ENCODE results near the gene LUZP1. TPM values are rescaled to one million over a fixed set of nuclear protein-coding genes. Genes with fewer than 3 reads are reported as not detected.

Gene LUZP1
- total and polyA plus RNA-seq, 2 experiments from 2014 or later = 45.7 to 152 TPM

GRCh38 chr1:23118957-23119792 is 49.5 kb downstream of the LUZP1 start (continued):
- TF ChIP-seq STAT1 (IDR thresholded peaks at IDR 0.05; ENCODE audit: unreplicated experiment) = no peak
- TF ChIP-seq, protein P1, sequence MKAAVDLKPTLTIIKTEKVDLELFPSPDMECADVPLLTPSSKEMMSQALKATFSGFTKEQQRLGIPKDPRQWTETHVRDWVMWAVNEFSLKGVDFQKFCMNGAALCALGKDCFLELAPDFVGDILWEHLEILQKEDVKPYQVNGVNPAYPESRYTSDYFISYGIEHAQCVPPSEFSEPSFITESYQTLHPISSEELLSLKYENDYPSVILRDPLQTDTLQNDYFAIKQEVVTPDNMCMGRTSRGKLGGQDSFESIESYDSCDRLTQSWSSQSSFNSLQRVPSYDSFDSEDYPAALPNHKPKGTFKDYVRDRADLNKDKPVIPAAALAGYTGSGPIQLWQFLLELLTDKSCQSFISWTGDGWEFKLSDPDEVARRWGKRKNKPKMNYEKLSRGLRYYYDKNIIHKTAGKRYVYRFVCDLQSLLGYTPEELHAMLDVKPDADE (IDR thresholded peaks at IDR 0.05) = no peak
- TF ChIP-seq, protein P2, sequence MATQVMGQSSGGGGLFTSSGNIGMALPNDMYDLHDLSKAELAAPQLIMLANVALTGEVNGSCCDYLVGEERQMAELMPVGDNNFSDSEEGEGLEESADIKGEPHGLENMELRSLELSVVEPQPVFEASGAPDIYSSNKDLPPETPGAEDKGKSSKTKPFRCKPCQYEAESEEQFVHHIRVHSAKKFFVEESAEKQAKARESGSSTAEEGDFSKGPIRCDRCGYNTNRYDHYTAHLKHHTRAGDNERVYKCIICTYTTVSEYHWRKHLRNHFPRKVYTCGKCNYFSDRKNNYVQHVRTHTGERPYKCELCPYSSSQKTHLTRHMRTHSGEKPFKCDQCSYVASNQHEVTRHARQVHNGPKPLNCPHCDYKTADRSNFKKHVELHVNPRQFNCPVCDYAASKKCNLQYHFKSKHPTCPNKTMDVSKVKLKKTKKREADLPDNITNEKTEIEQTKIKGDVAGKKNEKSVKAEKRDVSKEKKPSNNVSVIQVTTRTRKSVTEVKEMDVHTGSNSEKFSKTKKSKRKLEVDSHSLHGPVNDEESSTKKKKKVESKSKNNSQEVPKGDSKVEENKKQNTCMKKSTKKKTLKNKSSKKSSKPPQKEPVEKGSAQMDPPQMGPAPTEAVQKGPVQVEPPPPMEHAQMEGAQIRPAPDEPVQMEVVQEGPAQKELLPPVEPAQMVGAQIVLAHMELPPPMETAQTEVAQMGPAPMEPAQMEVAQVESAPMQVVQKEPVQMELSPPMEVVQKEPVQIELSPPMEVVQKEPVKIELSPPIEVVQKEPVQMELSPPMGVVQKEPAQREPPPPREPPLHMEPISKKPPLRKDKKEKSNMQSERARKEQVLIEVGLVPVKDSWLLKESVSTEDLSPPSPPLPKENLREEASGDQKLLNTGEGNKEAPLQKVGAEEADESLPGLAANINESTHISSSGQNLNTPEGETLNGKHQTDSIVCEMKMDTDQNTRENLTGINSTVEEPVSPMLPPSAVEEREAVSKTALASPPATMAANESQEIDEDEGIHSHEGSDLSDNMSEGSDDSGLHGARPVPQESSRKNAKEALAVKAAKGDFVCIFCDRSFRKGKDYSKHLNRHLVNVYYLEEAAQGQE (IDR thresholded peaks at IDR 0.05; ENCODE audit: unreplicated experiment) = no peak
- no peak for TF ChIP-seq CREB1 (CRISPR knock-in tag; IDR thresholded peaks at IDR 0.05; ENCODE audit: low read depth)
- TF ChIP-seq JUNB (IDR thresholded peaks at IDR 0.05; ENCODE audit: unreplicated experiment) = no peak
- TF ChIP-seq, protein P3, sequence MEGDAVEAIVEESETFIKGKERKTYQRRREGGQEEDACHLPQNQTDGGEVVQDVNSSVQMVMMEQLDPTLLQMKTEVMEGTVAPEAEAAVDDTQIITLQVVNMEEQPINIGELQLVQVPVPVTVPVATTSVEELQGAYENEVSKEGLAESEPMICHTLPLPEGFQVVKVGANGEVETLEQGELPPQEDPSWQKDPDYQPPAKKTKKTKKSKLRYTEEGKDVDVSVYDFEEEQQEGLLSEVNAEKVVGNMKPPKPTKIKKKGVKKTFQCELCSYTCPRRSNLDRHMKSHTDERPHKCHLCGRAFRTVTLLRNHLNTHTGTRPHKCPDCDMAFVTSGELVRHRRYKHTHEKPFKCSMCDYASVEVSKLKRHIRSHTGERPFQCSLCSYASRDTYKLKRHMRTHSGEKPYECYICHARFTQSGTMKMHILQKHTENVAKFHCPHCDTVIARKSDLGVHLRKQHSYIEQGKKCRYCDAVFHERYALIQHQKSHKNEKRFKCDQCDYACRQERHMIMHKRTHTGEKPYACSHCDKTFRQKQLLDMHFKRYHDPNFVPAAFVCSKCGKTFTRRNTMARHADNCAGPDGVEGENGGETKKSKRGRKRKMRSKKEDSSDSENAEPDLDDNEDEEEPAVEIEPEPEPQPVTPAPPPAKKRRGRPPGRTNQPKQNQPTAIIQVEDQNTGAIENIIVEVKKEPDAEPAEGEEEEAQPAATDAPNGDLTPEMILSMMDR (conservative IDR thresholded peaks at IDR 0.05; ENCODE audit: low read depth in 2 of 2) = no peak

GRCh38 chr1:23118407-23118806 is 50.2 kb downstream of the LUZP1 start:
- Histone ChIP-seq H3K27me3 (ENCODE audit: insufficient read depth) (no peaks in the 10 kb centered on the region), H3K4me1 (ENCODE audit: insufficient read depth) (peaks cover 16% of the 10 kb centered on the region), H2AFZ (no peak overlapping the region), H3K27ac (ENCODE audit: low read depth) (no peak overlapping the region), H3K4me2 (no peak overlapping the region), H3F3A (replicated peaks; ENCODE audit: low read depth) (no peaks in the 10 kb centered on the region), H3K4me3 (no peak overlapping the region), H4K20me1 (replicated peaks; ENCODE audit: insufficient read depth) (peaks cover 54% of the 10 kb centered on the region), H3K9me2 (ENCODE audit: insufficient read depth) (no peaks in the 10 kb centered on the region), H3K36me3 (ENCODE audit: insufficient read depth) (no peaks in the 10 kb centered on the region), H3K79me2 (replicated peaks; ENCODE audit: insufficient read depth) (peaks cover 100% of the 10 kb centered on the region)
- Mint-ChIP-seq H3K4me3 (no peak overlapping the region), H3K27ac (no peak overlapping the region), H3K27me3 (ENCODE audit: insufficient read depth, low read depth, poor library complexity) (no peaks in the 10 kb centered on the region), H3K9me3 (no peaks in the 10 kb centered on the region), H3K4me1 (peaks cover 25% of the 10 kb centered on the region), H3K36me3 (ENCODE audit: low read depth) (no peaks in the 10 kb centered on the region)
- TF ChIP-seq EZH2 (IDR thresholded peaks at IDR 0.05; ENCODE audit: low read depth, unreplicated experiment) = no peak
- ATAC-seq (no peak), DNase-seq (ENCODE audit: low spot score) (no peak)

Data from GM23338 (cell line).